K562 (cell line): ENCODE results near the gene DIPK1B. TPM values are rescaled to one million over a fixed set of nuclear protein-coding genes. Genes with fewer than 3 reads are reported as not detected.

ENCODE experiments used
- ATAC-seq: fragments of 200-7000 bp; cut with Tn5 transposase; 3 replicates; pipeline ENCODE4 v1.9.1; 2020; ENCODE audit warnings: moderate library complexity
- BruUV-seq: library from RNA; stranded (reverse); fragments of 400-500 nt; replicated peaks from 2 replicates; lab custom pipeline; 2021; lab: Mats Ljungman, UMichigan
- CTCF ChIA-PET: fragments of 300-600 bp; formaldehyde crosslinking; extraction: SDS; loops from one replicate; lab custom pipeline; 2021; ENCODE audit warnings: low intra/inter-chr PET ratio; lab: Yijun Ruan, JAX
- POLR2A ChIA-PET: fragments of 300-600, 350-650 bp; sonication (Branson Sonifier 250); formaldehyde crosslinking; extraction: SDS; loops from one replicate; lab custom pipeline; 2021; ENCODE audit warnings: antibody characterized with exemption, inconsistent platforms; lab: Yijun Ruan, JAX
- DNase-seq, 4 experiments: peaks; one replicate each; pipeline versions ENCODE4 v3.0.0 to v3.0.0-alpha.2; 2011 to 2018; ENCODE audit warnings: low spot score in 3 of 4, mixed read lengths in 3 of 4; ENCODE audit errors: extremely low read depth in 1 of 4
- FAIRE-seq: peaks from 2 replicates; lab custom pipeline; 2011; peaks lifted over from hg19 to GRCh38; lab: Jason Lieb, UNC
- H2AFZ ChIP-seq: 2 replicates; pipeline ENCODE4 v1.6.0; 2011; ENCODE audit warnings: low read depth, low read length, control low read depth, inconsistent platforms
- H3K27ac ChIP-seq: fragments of 200-600 bp; 3 replicates; pipeline ENCODE4 v1.8.0; 2011; ENCODE audit warnings: low read depth, mild to moderate bottlenecking, control low read depth, inconsistent platforms, low read length, moderate library complexity, mixed read lengths; ENCODE audit errors: extremely low read depth
- H3K27me3 ChIP-seq, 2 experiments: fragments of 300-600 bp in 1 of 2; 2 replicates in 1 of 2; 3 replicates in 1 of 2; pipeline versions ENCODE4 v1.6.0 to v1.8.0; 2011; ENCODE audit warnings: inconsistent platforms in 2 of 2, low read length in 2 of 2, mild to moderate bottlenecking in 1 of 2, mixed read lengths in 1 of 2, moderate library complexity in 1 of 2; ENCODE audit not compliant: control insufficient read depth in 2 of 2, insufficient read depth in 2 of 2
- H3K36me3 ChIP-seq: fragments of 300-600 bp; 3 replicates; pipeline ENCODE4 v1.8.0; 2011; ENCODE audit warnings: mild to moderate bottlenecking, low read length, inconsistent platforms; ENCODE audit not compliant: control insufficient read depth, insufficient read depth
- H3K4me1 ChIP-seq, 2 experiments: fragments of 200-600 bp in 1 of 2; replicated peaks in 1 of 2; 2 replicates in 1 of 2; 3 replicates in 1 of 2; pipeline versions ENCODE4 v1.5.1 to v1.8.0; 2011; ENCODE audit warnings: inconsistent platforms in 2 of 2, low read length in 2 of 2, mild to moderate bottlenecking in 1 of 2, mixed read lengths in 1 of 2, moderate library complexity in 1 of 2; ENCODE audit not compliant: control insufficient read depth in 2 of 2, insufficient read depth in 2 of 2
- H3K4me2 ChIP-seq: 2 replicates; pipeline ENCODE4 v1.6.1; 2011; ENCODE audit warnings: low read length, control low read depth, inconsistent platforms, mixed read lengths; ENCODE audit not compliant: insufficient read depth
- H3K4me3 ChIP-seq: fragments of 200-600 bp; sonication (generic), shearing (Covaris generic); 2 replicates; pipeline ENCODE4 v1.5.1; 2016; ENCODE audit warnings: control low read depth, inconsistent platforms
- H3K79me2 ChIP-seq: fragments of 200-600 bp; 3 replicates; pipeline ENCODE4 v1.8.0; 2011; ENCODE audit warnings: low read length, inconsistent platforms; ENCODE audit not compliant: control insufficient read depth, insufficient read depth
- H3K9ac ChIP-seq, 2 experiments: 2 replicates each; pipeline versions ENCODE4 v1.6.0 to v1.6.1; 2011; ENCODE audit warnings: low read depth in 2 of 2, low read length in 2 of 2, control low read depth in 1 of 2, inconsistent platforms in 1 of 2, mild to moderate bottlenecking in 1 of 2, mixed read lengths in 1 of 2; ENCODE audit not compliant: insufficient read depth in 1 of 2
- H3K9me1 ChIP-seq: one replicate; pipeline ENCODE4 v1.6.0; 2011; ENCODE audit warnings: inconsistent platforms, mild to moderate bottlenecking, low read length, moderate library complexity; ENCODE audit not compliant: control insufficient read depth, insufficient read depth
- H3K9me3 ChIP-seq: replicated peaks from 2 replicates; pipeline ENCODE4 v1.5.1; 2011; ENCODE audit warnings: low read depth, low read length, inconsistent platforms; ENCODE audit not compliant: control insufficient read depth, insufficient read depth
- H4K20me1 ChIP-seq: replicated peaks from 2 replicates; pipeline ENCODE4 v1.6.1; 2011; ENCODE audit warnings: low read length, inconsistent platforms, mixed read lengths; ENCODE audit not compliant: control insufficient read depth, insufficient read depth
- BRD9 ChIP-seq: fragments of 450-650 bp; IDR thresholded peaks from 2 replicates; pipeline ENCODE4 v1.6.1; 2018; ENCODE audit warnings: low read depth; ENCODE audit not compliant: partially characterized antibody
- ESRRA ChIP-seq: fragments of 450-650 bp; IDR thresholded peaks from 2 replicates; pipeline ENCODE4 v1.6.1; 2014; ENCODE audit warnings: low read depth, mild to moderate bottlenecking, moderate library complexity, borderline replicate concordance
- JUN ChIP-seq, 2 experiments: sonication (generic) in 1 of 2; formaldehyde crosslinking in 1 of 2; IDR thresholded peaks; 2 replicates each; pipeline versions ENCODE4 v1.6.1 to v1.8.0; 2012 to 2022; ENCODE audit warnings: borderline replicate concordance in 2 of 2, mild to moderate bottlenecking in 2 of 2, improper control_type of control experiment in 1 of 2, low read depth in 1 of 2, low read length in 1 of 2, missing genetic modification reagents in 1 of 2
- LCOR ChIP-seq: sonication (generic); formaldehyde crosslinking; IDR thresholded peaks from 2 replicates; pipeline ENCODE4 v1.8.0; 2022; ENCODE audit warnings: mild to moderate bottlenecking, missing genetic modification reagents
- POLR2B ChIP-seq: fragments of 450-650 bp; IDR thresholded peaks from 2 replicates; pipeline ENCODE4 v1.6.1; 2018; ENCODE audit warnings: low read depth; ENCODE audit not compliant: partially characterized antibody
- RBFOX2 ChIP-seq: fragments of 200-400 bp; formaldehyde crosslinking; IDR thresholded peaks from 2 replicates; pipeline ENCODE4 v1.6.1; 2017; ENCODE audit warnings: low read depth, mild to moderate bottlenecking, low read length, moderate library complexity
- YY1 ChIP-seq, 3 experiments: IDR thresholded peaks; 2 replicates each; pipeline ENCODE4 v1.6.1; 2011; ENCODE audit warnings: low read length in 2 of 3, mild to moderate bottlenecking in 2 of 3, moderate library complexity in 2 of 3, borderline replicate concordance in 1 of 3, control low read depth in 1 of 3, low read depth in 1 of 3; ENCODE audit not compliant: insufficient read depth in 3 of 3, insufficient replicate concordance in 2 of 3, control insufficient read depth in 1 of 3, insufficient read length in 1 of 3; ENCODE audit errors: extremely low read depth in 1 of 3
- ZBTB7A ChIP-seq: IDR thresholded peaks from 2 replicates; pipeline ENCODE4 v1.6.1; 2011; ENCODE audit warnings: low read depth, mild to moderate bottlenecking, low read length, moderate library complexity, borderline replicate concordance; ENCODE audit not compliant: control insufficient read depth
- ZC3H8 ChIP-seq: fragments of 450-650 bp; IDR thresholded peaks from 2 replicates; pipeline ENCODE4 v1.6.1; 2017
- ZFX ChIP-seq: sonication (generic); formaldehyde crosslinking; IDR thresholded peaks from 2 replicates; pipeline ENCODE4 v1.8.0; 2022; ENCODE audit warnings: mild to moderate bottlenecking, missing genetic modification reagents, moderate library complexity
- ZNF583 ChIP-seq: fragments of 250-450 bp; sonication (Bioruptor Pico); IDR thresholded peaks from 2 replicates; pipeline ENCODE4 v1.4.0; 2020
- WGBS: fragments of 100-300 bp; shearing (Covaris generic); methylation state at CpG from one replicate; pipeline ENCODE4 v1.1.6; 2016; ENCODE audit warnings: low coverage, mixed read lengths; ENCODE audit not compliant: insufficient coverage; ENCODE audit errors: missing lambda C conversion rate; 5-methylcytosine and 5-hydroxymethylcytosine counted together
- in situ Hi-C: fragments of 300-500 bp; cut with MboI; formaldehyde crosslinking; loops from 4 replicates; pipeline ENCODE4 v1.15.0; 2018; ENCODE audit warnings: inconsistent platforms, mixed read lengths
- intact Hi-C: fragments of 100-400 bp; cut with micrococcal nuclease; formaldehyde crosslinking; loops from 2 replicates; pipeline ENCODE4 v1.14.2; 2022
- polyA plus RNA-seq, 8 experiments: library from polyadenylated mRNA; depleted of rRNA in 4 of 8; stranded (reverse) in 5 of 8; unstranded in 3 of 8; fragments of >200 nt; fragmentation: Nextera tagmentation in 2 of 8; fragmentation: Illumina TruSeq in 1 of 8; extraction: Ambion mirVana in 2 of 8; extraction: Trizol in 1 of 8; gene quantifications; 2 replicates each; pipeline versions ENCODE4 v1.2.1 to v1.2.3, GENCODE V29; 2011 to 2014; ENCODE audit warnings: inconsistent platforms in 1 of 8, missing spikeins in 1 of 8
- total RNA-seq, 7 experiments: library from RNA; depleted of rRNA in 6 of 7; stranded (reverse); fragments of >200 nt in 6 of 7; fragmentation: Illumina TruSeq in 2 of 7; extraction: Trizol in 2 of 7; gene quantifications; 2 replicates each; pipeline versions ENCODE4 v1.2.1 to v1.2.3, GENCODE V29; 2011 to 2021; ENCODE audit warnings: low replicate concordance in 1 of 7
- TF ChIP-seq, protein P1 (sequence below): sonication (generic); formaldehyde crosslinking; IDR thresholded peaks from 2 replicates; pipeline ENCODE4 v1.9.0; 2022; ENCODE audit warnings: mild to moderate bottlenecking, missing genetic modification reagents
- TF ChIP-seq, protein P2 (sequence below): fragments of 250-450 bp; sonication (Bioruptor Pico); IDR thresholded peaks from 2 replicates; pipeline ENCODE4 v1.8.0; 2022; ENCODE audit warnings: inconsistent platforms
- TF ChIP-seq, protein P3 (sequence below), 2 experiments: IDR thresholded peaks; 2 replicates each; pipeline ENCODE4 v1.6.1; 2012; ENCODE audit warnings: improper control_type of control experiment in 2 of 2, low read depth in 2 of 2, low read length in 2 of 2, borderline replicate concordance in 1 of 2

The DIPK1B gene
- total and polyA plus RNA-seq, 9 of the 15 experiments (the other 6 are each of a cell fraction or from before 2014, with no cell fraction given) = 0.08 to 22.3 (median 5.9) TPM

DNA sequence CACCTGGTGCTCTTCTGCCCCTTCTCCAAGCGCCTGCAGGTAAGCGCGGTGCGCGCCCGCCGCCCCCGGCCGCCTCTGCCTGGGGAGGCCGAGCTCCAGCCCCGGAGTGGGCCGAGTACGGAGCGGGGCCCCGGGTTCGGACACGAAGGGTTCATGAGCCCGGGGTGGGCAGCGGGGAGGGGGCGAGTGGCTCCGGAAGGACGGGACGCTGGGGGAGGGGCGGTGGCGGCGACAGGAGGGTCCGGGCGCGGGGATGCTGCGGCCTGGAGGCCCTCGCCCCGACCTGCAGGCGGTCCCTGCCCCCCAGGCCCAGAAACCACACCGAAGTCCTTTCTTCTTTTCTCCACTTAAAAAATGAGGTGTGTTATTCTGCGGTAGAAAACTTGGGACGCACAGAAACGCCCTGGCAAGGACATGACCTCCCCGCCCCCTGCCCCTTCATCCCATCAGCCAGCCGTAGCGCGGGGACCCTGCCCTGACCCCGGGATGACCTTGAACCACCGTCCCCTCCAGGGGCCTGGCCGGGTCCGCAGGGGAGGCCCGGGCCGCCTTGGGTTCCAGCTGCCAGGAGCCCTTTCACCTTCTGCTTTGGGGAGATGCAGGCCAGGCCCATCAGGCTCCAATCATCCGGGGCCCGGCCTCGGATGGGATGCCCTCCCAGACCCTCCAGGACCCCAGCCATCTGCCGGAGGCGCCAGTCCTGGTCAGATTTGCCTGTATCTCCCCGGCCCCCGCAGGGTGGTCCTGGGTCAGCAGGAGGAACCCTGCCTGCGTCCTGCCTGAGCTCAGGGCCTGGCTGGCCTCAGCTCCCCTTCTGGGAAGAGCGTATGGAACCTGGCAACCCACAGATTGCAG, 545 bp downstream of the DIPK1B start:
- Histone ChIP-seq H3K27me3 (no peaks in the 10 kb centered on the region), H3K4me2 (peak overlapping the region; percentile 48), H3K9ac (peak overlapping the region; percentile 63 to 94; a peak in 3 of 4 replicates), H2AFZ (peak overlapping the region; percentile 79), H3K79me2 (peaks cover 12% of the 10 kb centered on the region), H3K9me3 (no peaks in the 10 kb centered on the region), H3K27ac (peak overlapping the region; percentile 62; the same call in 2 of the 3 replicates), H3K4me3 (peak overlapping the region; percentile 63), H3K9me1 (no peaks in the 10 kb centered on the region), H4K20me1 (no peaks in the 10 kb centered on the region), H3K36me3 (peaks cover 4% of the 10 kb centered on the region; the same call in 1 of the 3 replicates), H3K4me1 (peaks cover 14 to 70% of the 10 kb centered on the region in 2 experiments)
- no peak for FAIRE-seq
- ChIA-PET CTCF (interaction anchor here (0.6 kb wide), 1 partner anchor 232 kb away, joined by 4 read pairs; the partner anchor contains the start of gene C8G), POLR2A (interaction anchor here (1.4 to 3.2 kb wide), 3 partner anchors 9 to 15 kb away, joined by 4 to 44 read pairs (median 9); no protein-coding TSS in a partner anchor)
- WGBS = 22% methylated on average over 17 of the region's 56 CpGs
- no peak for ATAC-seq
- TSS peak; percentile 46 for BruUV-seq
- in situ Hi-C loops = no loop called here
- DNase-seq = peak in 2 of 4 experiments; percentile 56 to 64
- intact Hi-C loops = no loop called here
- TF ChIP-seq ZNF583 (CRISPR knock-in tag) = no peak
- TF ChIP-seq, protein P1, sequence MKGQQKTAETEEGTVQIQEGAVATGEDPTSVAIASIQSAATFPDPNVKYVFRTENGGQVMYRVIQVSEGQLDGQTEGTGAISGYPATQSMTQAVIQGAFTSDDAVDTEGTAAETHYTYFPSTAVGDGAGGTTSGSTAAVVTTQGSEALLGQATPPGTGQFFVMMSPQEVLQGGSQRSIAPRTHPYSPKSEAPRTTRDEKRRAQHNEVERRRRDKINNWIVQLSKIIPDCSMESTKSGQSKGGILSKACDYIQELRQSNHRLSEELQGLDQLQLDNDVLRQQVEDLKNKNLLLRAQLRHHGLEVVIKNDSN (CRISPR knock-in tag) = peak; percentile 38; the same call in 1 of the 2 replicates
- peak; percentile 83 for TF ChIP-seq ESRRA
- TF ChIP-seq ZFX (CRISPR knock-in tag) = peak; percentile 32
- no peak for TF ChIP-seq BRD9
- peak; percentile 68; the same call in 1 of the 2 replicates for TF ChIP-seq ZBTB7A
- TF ChIP-seq, protein P2, sequence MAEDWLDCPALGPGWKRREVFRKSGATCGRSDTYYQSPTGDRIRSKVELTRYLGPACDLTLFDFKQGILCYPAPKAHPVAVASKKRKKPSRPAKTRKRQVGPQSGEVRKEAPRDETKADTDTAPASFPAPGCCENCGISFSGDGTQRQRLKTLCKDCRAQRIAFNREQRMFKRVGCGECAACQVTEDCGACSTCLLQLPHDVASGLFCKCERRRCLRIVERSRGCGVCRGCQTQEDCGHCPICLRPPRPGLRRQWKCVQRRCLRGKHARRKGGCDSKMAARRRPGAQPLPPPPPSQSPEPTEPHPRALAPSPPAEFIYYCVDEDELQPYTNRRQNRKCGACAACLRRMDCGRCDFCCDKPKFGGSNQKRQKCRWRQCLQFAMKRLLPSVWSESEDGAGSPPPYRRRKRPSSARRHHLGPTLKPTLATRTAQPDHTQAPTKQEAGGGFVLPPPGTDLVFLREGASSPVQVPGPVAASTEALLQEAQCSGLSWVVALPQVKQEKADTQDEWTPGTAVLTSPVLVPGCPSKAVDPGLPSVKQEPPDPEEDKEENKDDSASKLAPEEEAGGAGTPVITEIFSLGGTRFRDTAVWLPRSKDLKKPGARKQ (CRISPR knock-in tag) = no peak
- TF ChIP-seq JUN (IDR thresholded peaks at IDR 0.05; ENCODE audit: borderline replicate concordance, low read depth, low read length) = no peak
- peak; percentile 58; the same call in 1 of the 2 replicates for TF ChIP-seq JUN (CRISPR knock-in tag; IDR thresholded peaks at IDR 0.05; ENCODE audit: borderline replicate concordance)
- TF ChIP-seq POLR2B = no peak
- no peak for TF ChIP-seq YY1 (IDR thresholded peaks at IDR 0.05; ENCODE audit: borderline replicate concordance in 1 of 3, control insufficient read depth in 1 of 3, extremely low read depth in 1 of 3, insufficient read depth in 3 of 3, insufficient read length in 1 of 3, insufficient replicate concordance in 2 of 3, low read depth in 1 of 3, low read length in 2 of 3)
- no peak for TF ChIP-seq LCOR (CRISPR knock-in tag)
- TF ChIP-seq, protein P3, sequence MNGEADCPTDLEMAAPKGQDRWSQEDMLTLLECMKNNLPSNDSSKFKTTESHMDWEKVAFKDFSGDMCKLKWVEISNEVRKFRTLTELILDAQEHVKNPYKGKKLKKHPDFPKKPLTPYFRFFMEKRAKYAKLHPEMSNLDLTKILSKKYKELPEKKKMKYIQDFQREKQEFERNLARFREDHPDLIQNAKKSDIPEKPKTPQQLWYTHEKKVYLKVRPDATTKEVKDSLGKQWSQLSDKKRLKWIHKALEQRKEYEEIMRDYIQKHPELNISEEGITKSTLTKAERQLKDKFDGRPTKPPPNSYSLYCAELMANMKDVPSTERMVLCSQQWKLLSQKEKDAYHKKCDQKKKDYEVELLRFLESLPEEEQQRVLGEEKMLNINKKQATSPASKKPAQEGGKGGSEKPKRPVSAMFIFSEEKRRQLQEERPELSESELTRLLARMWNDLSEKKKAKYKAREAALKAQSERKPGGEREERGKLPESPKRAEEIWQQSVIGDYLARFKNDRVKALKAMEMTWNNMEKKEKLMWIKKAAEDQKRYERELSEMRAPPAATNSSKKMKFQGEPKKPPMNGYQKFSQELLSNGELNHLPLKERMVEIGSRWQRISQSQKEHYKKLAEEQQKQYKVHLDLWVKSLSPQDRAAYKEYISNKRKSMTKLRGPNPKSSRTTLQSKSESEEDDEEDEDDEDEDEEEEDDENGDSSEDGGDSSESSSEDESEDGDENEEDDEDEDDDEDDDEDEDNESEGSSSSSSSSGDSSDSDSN (IDR thresholded peaks at IDR 0.05; ENCODE audit: borderline replicate concordance in 1 of 2, low read depth in 2 of 2, low read length in 2 of 2) = 0 out of 4 replicates have a peak, but pooled peaks of 1 of the 2 experiments have one; percentile 9
- peak; percentile 45 for TF ChIP-seq RBFOX2
- TF ChIP-seq ZC3H8 = no peak
